KMS-11 (cell line): Measurements from ENCODE around the gene STK32B.

Source experiments
- H2AFZ ChIP-seq: fragments of 200-600 bp; sonication (generic); 2 replicates; pipeline ENCODE4 v1.6.1; 2016; ENCODE audit warnings: antibody characterized with exemption, mixed run types, low read depth
- H3K27ac ChIP-seq: fragments of 200-600 bp; sonication (generic); 2 replicates; pipeline ENCODE4 v1.6.1; 2016; ENCODE audit warnings: mild to moderate bottlenecking, mixed run types
- H3K27me3 ChIP-seq: fragments of 200-600 bp; sonication (generic); 2 replicates; pipeline ENCODE4 v1.6.1; 2017; ENCODE audit warnings: mild to moderate bottlenecking, low read depth, mixed run types, moderate library complexity; ENCODE audit not compliant: insufficient read depth
- H3K36me3 ChIP-seq: fragments of 200-600 bp; sonication (generic); 2 replicates; pipeline ENCODE4 v1.6.1; 2017; ENCODE audit warnings: mild to moderate bottlenecking, mixed run types; ENCODE audit not compliant: insufficient read depth
- H3K4me1 ChIP-seq: fragments of 200-600 bp; sonication (generic); 2 replicates; pipeline ENCODE4 v1.6.1; 2016; ENCODE audit warnings: mild to moderate bottlenecking, low read depth, mixed run types; ENCODE audit not compliant: poor library complexity, severe bottlenecking
- H3K4me2 ChIP-seq: fragments of 200-600 bp; sonication (generic); 2 replicates; pipeline ENCODE4 v1.7.0; 2016; ENCODE audit warnings: mild to moderate bottlenecking, mixed run types
- H3K4me3 ChIP-seq: fragments of 200-600 bp; sonication (generic); IDR thresholded peaks from 2 replicates; pipeline ENCODE4 v1.6.1; 2017; ENCODE audit warnings: low read depth, low read length, mixed read lengths; ENCODE audit not compliant: insufficient read depth
- H3K79me2 ChIP-seq: fragments of 200-600 bp; sonication (generic); 2 replicates; pipeline ENCODE4 v1.6.1; 2016; ENCODE audit warnings: low read depth, mixed run types; ENCODE audit not compliant: insufficient read depth
- H3K9ac ChIP-seq: fragments of 200-600 bp; sonication (generic); 2 replicates; pipeline ENCODE4 v1.6.1; 2016; ENCODE audit warnings: mild to moderate bottlenecking, mixed run types
- H4K20me1 ChIP-seq: fragments of 200-600 bp; sonication (generic); 2 replicates; pipeline ENCODE4 v1.6.1; 2016; ENCODE audit warnings: mild to moderate bottlenecking, mixed run types; ENCODE audit not compliant: insufficient read depth
- CTCF ChIP-seq: fragments of 200-600 bp; sonication (generic); conservative IDR thresholded peaks from 2 replicates; pipeline ENCODE4 v1.6.1; 2017; ENCODE audit warnings: low read depth, mild to moderate bottlenecking, antibody characterized with exemption, low read length, moderate library complexity, mixed read lengths

Gene STK32B

GRCh38 chr4:5366421-5366820 is 315.1 kb downstream of the STK32B start:
- H3K27me3 ChIP-seq = no peaks in the 10 kb centered on the region
- no peaks in the 10 kb centered on the region for H3K36me3 ChIP-seq
- no peaks in the 10 kb centered on the region for H4K20me1 ChIP-seq
- no peak overlapping the region for H3K4me3 ChIP-seq
- H3K79me2 ChIP-seq = no peaks in the 10 kb centered on the region
- no peak overlapping the region for H3K9ac ChIP-seq
- H2AFZ ChIP-seq = no peak overlapping the region
- H3K27ac ChIP-seq = no peak overlapping the region
- TF ChIP-seq CTCF = no peak
- H3K4me2 ChIP-seq = no peak overlapping the region
- H3K4me1 ChIP-seq = no peaks in the 10 kb centered on the region

- H3K27me3 ChIP-seq = no peaks in the 10 kb centered on the region
- H3K4me3 ChIP-seq = no peak overlapping the region
- H3K4me2 ChIP-seq = no peak overlapping the region
- no peak overlapping the region for H2AFZ ChIP-seq
- no peak overlapping the region for H3K9ac ChIP-seq
- no peaks in the 10 kb centered on the region for H3K4me1 ChIP-seq
- no peaks in the 10 kb centered on the region for H3K79me2 ChIP-seq
- no peak for TF ChIP-seq CTCF
- H4K20me1 ChIP-seq = no peaks in the 10 kb centered on the region
- no peak overlapping the region for H3K27ac ChIP-seq
- no peaks in the 10 kb centered on the region for H3K36me3 ChIP-seq
These were observed 317.1 kb downstream of the STK32B start for GRCh38 chr4:5368426-5368825.

- H4K20me1 ChIP-seq = no peaks in the 10 kb centered on the region
- no peaks in the 10 kb centered on the region for H3K4me1 ChIP-seq
- no peaks in the 10 kb centered on the region for H3K27me3 ChIP-seq
- no peaks in the 10 kb centered on the region for H3K36me3 ChIP-seq
- no peaks in the 10 kb centered on the region for H3K79me2 ChIP-seq
- H3K4me3 ChIP-seq = no peak overlapping the region
- H3K9ac ChIP-seq = no peak overlapping the region
- no peak for TF ChIP-seq CTCF
- no peak overlapping the region for H2AFZ ChIP-seq
- H3K4me2 ChIP-seq = no peak overlapping the region
- H3K27ac ChIP-seq = no peak overlapping the region
These were observed 319.0 kb downstream of the STK32B start for GRCh38 chr4:5370286-5370685.

GRCh38 chr4:5371415-5372190 is 320.3 kb downstream of the STK32B start:
- H3K9ac ChIP-seq = no peak overlapping the region
- TF ChIP-seq CTCF = no peak
- H3K36me3 ChIP-seq = no peaks in the 10 kb centered on the region
- H3K4me1 ChIP-seq = no peaks in the 10 kb centered on the region
- no peaks in the 10 kb centered on the region for H3K79me2 ChIP-seq
- no peak overlapping the region for H3K4me3 ChIP-seq
- no peak overlapping the region for H3K27ac ChIP-seq
- H4K20me1 ChIP-seq = no peaks in the 10 kb centered on the region
- H3K4me2 ChIP-seq = no peak overlapping the region
- no peaks in the 10 kb centered on the region for H3K27me3 ChIP-seq
- no peak overlapping the region for H2AFZ ChIP-seq
